GM18499 (cell line): ENCODE data around the gene PHRF1.

Experiments
- ATAC-seq: cut with Tn5 transposase; IDR thresholded peaks from one replicate; pipeline ENCODE4 v1.9.1; 2021; ENCODE audit warnings: moderate number of reproducible peaks; ENCODE audit not compliant: insufficient read depth, unreplicated experiment

PHRF1 gene

GRCh38 chr11:538431-539051 is 37.7 kb upstream of the PHRF1 start:
- ATAC-seq: no peak

- ATAC-seq: no peak
These were observed 36.2 kb upstream of the PHRF1 start for GRCh38 chr11:539971-540481.

GRCh38 chr11:540583-541432 is 35.5 kb upstream of the PHRF1 start:
- ATAC-seq: no peak

- ATAC-seq: no peak
These were observed 34.8 kb upstream of the PHRF1 start for GRCh38 chr11:541433-541885.

- ATAC-seq: no peak
These were observed 31.5 kb upstream of the PHRF1 start for GRCh38 chr11:544817-545166.

GRCh38 chr11:545171-545570 is 31.1 kb upstream of the PHRF1 start:
- ATAC-seq: no peak

GRCh38 chr11:548700-549603 is 27.3 kb upstream of the PHRF1 start:
- no peak for ATAC-seq

GRCh38 chr11:550021-550745 is 26.1 kb upstream of the PHRF1 start:
- ATAC-seq: no peak

GRCh38 chr11:550746-551085 is 25.6 kb upstream of the PHRF1 start:
- no peak for ATAC-seq

- no peak for ATAC-seq
These were observed 25.1 kb upstream of the PHRF1 start for GRCh38 chr11:551131-551530.

- no peak for ATAC-seq
These were observed 24.7 kb upstream of the PHRF1 start for GRCh38 chr11:551596-551995.

GRCh38 chr11:553083-553987 is 22.9 kb upstream of the PHRF1 start:
- no peak for ATAC-seq

- no peak for ATAC-seq
These were observed 22.3 kb upstream of the PHRF1 start for GRCh38 chr11:553988-554340.

GRCh38 chr11:554428-555226 is 21.6 kb upstream of the PHRF1 start:
- no peak for ATAC-seq

- ATAC-seq: no peak
These were observed 21.0 kb upstream of the PHRF1 start for GRCh38 chr11:555227-555779.

- no peak for ATAC-seq
These were observed 20.2 kb upstream of the PHRF1 start for GRCh38 chr11:555780-556661.

- ATAC-seq: no peak
These were observed 19.5 kb upstream of the PHRF1 start for GRCh38 chr11:556662-557256.
